HepG2 (cell line): Measurements from ENCODE around the gene GPC3. TPM values are rescaled to one million over a fixed set of nuclear protein-coding genes. Genes with fewer than 3 reads are reported as not detected.

ENCODE experiments used
- CEBPB ChIP-seq: IDR thresholded peaks from 2 replicates; pipeline ENCODE4 v1.6.1; 2011; ENCODE audit warnings: low read depth, low read length, improper control_type of control experiment, borderline replicate concordance
- DNMT1 ChIP-seq: sonication (generic); formaldehyde crosslinking; IDR thresholded peaks from 2 replicates; pipeline ENCODE4 v1.5.1; 2020; ENCODE audit warnings: mild to moderate bottlenecking, missing genetic modification reagents
- ELF3 ChIP-seq: IDR thresholded peaks from 2 replicates; pipeline ENCODE4 v1.6.1; 2016; ENCODE audit warnings: missing genetic modification reagents, missing compliant biosample characterization
- FIP1L1 ChIP-seq: fragments of 200-400 bp; formaldehyde crosslinking; IDR thresholded peaks from 2 replicates; pipeline ENCODE4 v1.6.1; 2018; ENCODE audit warnings: low read depth, mild to moderate bottlenecking, low read length, moderate library complexity, borderline replicate concordance; ENCODE audit not compliant: insufficient read depth
- KMT2A ChIP-seq: sonication (generic); formaldehyde crosslinking; IDR thresholded peaks from 2 replicates; pipeline ENCODE4 v1.4.0; 2020; ENCODE audit warnings: missing genetic modification reagents
- MED1 ChIP-seq: sonication (generic); formaldehyde crosslinking; IDR thresholded peaks from 2 replicates; pipeline ENCODE4 v1.4.0; 2020; ENCODE audit warnings: missing genetic modification reagents
- NFYC ChIP-seq: IDR thresholded peaks from 2 replicates; pipeline ENCODE4 v1.6.1; 2016; ENCODE audit warnings: missing genetic modification reagents, missing compliant biosample characterization
- PAF1 ChIP-seq: IDR thresholded peaks from 2 replicates; pipeline ENCODE4 v1.6.1; 2016; ENCODE audit warnings: missing genetic modification reagents, missing compliant biosample characterization
- PLRG1 ChIP-seq: fragments of 450-650 bp; conservative IDR thresholded peaks from 2 replicates; pipeline ENCODE4 v1.6.1; 2016
- POLR2A ChIP-seq, 2 experiments: IDR thresholded peaks; 2 replicates each; pipeline ENCODE4 v1.6.1; 2011; ENCODE audit warnings: low read depth in 2 of 2, low read length in 2 of 2, mild to moderate bottlenecking in 1 of 2, moderate library complexity in 1 of 2; ENCODE audit not compliant: insufficient read depth in 1 of 2
- RAD51 ChIP-seq: fragments of 450-650 bp; IDR thresholded peaks from 2 replicates; pipeline ENCODE4 v1.6.1; 2016; ENCODE audit warnings: borderline replicate concordance
- SMAD1 ChIP-seq: sonication (generic); formaldehyde crosslinking; IDR thresholded peaks from 2 replicates; pipeline ENCODE4 v1.4.0; 2020; ENCODE audit warnings: missing genetic modification reagents, low read depth, mild to moderate bottlenecking, borderline replicate concordance
- SOX5 ChIP-seq: IDR thresholded peaks from 2 replicates; pipeline ENCODE4 v1.6.1; 2016; ENCODE audit warnings: borderline replicate concordance
- ZNF205 ChIP-seq: IDR thresholded peaks from 2 replicates; pipeline ENCODE4 v1.6.1; 2018; ENCODE audit warnings: missing biosample characterization, missing genetic modification reagents
- ZNF207 ChIP-seq: fragments of 450-650 bp; IDR thresholded peaks from 2 replicates; pipeline ENCODE4 v1.6.1; 2016; ENCODE audit warnings: antibody characterized with exemption, borderline replicate concordance
- ZNF251 ChIP-seq: sonication (generic); formaldehyde crosslinking; IDR thresholded peaks from 2 replicates; pipeline ENCODE4 v1.9.0; 2021; ENCODE audit warnings: mild to moderate bottlenecking, missing genetic modification reagents
- ZNF333 ChIP-seq: sonication (generic); formaldehyde crosslinking; IDR thresholded peaks from 2 replicates; pipeline ENCODE4 v1.4.0; 2020; ENCODE audit warnings: mild to moderate bottlenecking, missing genetic modification reagents, borderline replicate concordance
- ZNF629 ChIP-seq: sonication (generic); formaldehyde crosslinking; conservative IDR thresholded peaks from 2 replicates; pipeline ENCODE4 v1.5.0; 2020; ENCODE audit warnings: missing genetic modification reagents
- ZNF678 ChIP-seq: sonication (generic); formaldehyde crosslinking; IDR thresholded peaks from 2 replicates; pipeline ENCODE4 v1.4.0; 2020; ENCODE audit warnings: mild to moderate bottlenecking, missing genetic modification reagents
- ZNF788 ChIP-seq: sonication (generic); formaldehyde crosslinking; IDR thresholded peaks from 2 replicates; pipeline ENCODE4 v1.5.0; 2020; ENCODE audit warnings: mild to moderate bottlenecking, missing genetic modification reagents, borderline replicate concordance
- polyA plus RNA-seq, 8 experiments: library from polyadenylated mRNA; depleted of rRNA in 3 of 8; stranded (reverse) in 7 of 8; unstranded in 1 of 8; fragments of >200 nt; fragmentation: Illumina TruSeq in 4 of 8; extraction: Trizol in 4 of 8; gene quantifications; 2 replicates each; pipeline versions ENCODE4 v1.2.1 to v1.2.3, GENCODE V29; 2011 to 2016; ENCODE audit warnings: low read depth in 4 of 8, missing spikeins in 1 of 8, mixed read lengths in 1 of 8; ENCODE audit not compliant: insufficient read depth in 1 of 8
- total RNA-seq, 5 experiments: library from RNA; depleted of rRNA; stranded (reverse); fragments of >200 nt; fragmentation: Illumina TruSeq; extraction: Trizol; gene quantifications; 2 replicates each; pipeline ENCODE4 v1.2.3, GENCODE V29; 2016; ENCODE audit warnings: low read depth in 1 of 5
- TF ChIP-seq, protein P1 (sequence below): sonication (generic); formaldehyde crosslinking; IDR thresholded peaks from 2 replicates; pipeline ENCODE4 v1.5.0; 2020; ENCODE audit warnings: mild to moderate bottlenecking, missing genetic modification reagents
- TF ChIP-seq, protein P2 (sequence below): sonication (generic); formaldehyde crosslinking; conservative IDR thresholded peaks from 2 replicates; pipeline ENCODE4 v1.4.0; 2020; ENCODE audit warnings: mild to moderate bottlenecking, missing genetic modification reagents, moderate library complexity
- TF ChIP-seq, protein P3 (sequence below): sonication (generic); formaldehyde crosslinking; IDR thresholded peaks from 2 replicates; pipeline ENCODE4 v1.8.0; 2022; ENCODE audit warnings: missing genetic modification reagents, mild to moderate bottlenecking, inconsistent platforms, borderline replicate concordance
- TF ChIP-seq, protein P4 (sequence below): IDR thresholded peaks from 2 replicates; pipeline ENCODE4 v1.6.1; 2016; ENCODE audit warnings: low read depth

GPC3 gene
- total and polyA plus RNA-seq, 2 of the 13 experiments (the other 11 are each of a cell fraction or from before 2014, with no cell fraction given) = 1,799 to 3,263 TPM

DNA sequence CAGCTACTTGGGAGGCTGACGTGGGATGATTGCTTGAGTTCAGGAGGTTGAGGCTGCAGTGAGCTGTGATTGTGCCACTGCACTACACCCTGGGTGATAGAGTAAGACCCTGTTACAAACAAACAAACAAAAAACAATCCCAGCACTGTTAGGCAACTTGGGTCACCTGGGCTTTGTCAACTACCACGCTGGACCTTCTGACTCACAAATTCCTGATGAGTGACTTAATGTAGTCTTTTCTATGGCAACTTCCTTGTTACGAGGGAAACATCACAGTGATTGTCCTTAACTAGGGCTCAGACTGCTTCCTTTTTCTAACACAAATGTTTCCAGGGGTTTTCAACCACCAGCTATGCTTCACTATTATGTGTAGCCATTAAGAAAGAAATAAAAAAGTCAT, 441.3 kb downstream of the GPC3 start (continued):
- TF ChIP-seq ZNF629 (CRISPR knock-in tag) = no peak
- TF ChIP-seq, protein P1, sequence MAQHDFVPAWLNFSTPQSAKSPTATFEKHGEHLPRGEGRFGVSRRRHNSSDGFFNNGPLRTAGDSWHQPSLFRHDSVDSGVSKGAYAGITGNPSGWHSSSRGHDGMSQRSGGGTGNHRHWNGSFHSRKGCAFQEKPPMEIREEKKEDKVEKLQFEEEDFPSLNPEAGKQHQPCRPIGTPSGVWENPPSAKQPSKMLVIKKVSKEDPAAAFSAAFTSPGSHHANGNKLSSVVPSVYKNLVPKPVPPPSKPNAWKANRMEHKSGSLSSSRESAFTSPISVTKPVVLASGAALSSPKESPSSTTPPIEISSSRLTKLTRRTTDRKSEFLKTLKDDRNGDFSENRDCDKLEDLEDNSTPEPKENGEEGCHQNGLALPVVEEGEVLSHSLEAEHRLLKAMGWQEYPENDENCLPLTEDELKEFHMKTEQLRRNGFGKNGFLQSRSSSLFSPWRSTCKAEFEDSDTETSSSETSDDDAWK (CRISPR knock-in tag) = no peak
- TF ChIP-seq, protein P2, sequence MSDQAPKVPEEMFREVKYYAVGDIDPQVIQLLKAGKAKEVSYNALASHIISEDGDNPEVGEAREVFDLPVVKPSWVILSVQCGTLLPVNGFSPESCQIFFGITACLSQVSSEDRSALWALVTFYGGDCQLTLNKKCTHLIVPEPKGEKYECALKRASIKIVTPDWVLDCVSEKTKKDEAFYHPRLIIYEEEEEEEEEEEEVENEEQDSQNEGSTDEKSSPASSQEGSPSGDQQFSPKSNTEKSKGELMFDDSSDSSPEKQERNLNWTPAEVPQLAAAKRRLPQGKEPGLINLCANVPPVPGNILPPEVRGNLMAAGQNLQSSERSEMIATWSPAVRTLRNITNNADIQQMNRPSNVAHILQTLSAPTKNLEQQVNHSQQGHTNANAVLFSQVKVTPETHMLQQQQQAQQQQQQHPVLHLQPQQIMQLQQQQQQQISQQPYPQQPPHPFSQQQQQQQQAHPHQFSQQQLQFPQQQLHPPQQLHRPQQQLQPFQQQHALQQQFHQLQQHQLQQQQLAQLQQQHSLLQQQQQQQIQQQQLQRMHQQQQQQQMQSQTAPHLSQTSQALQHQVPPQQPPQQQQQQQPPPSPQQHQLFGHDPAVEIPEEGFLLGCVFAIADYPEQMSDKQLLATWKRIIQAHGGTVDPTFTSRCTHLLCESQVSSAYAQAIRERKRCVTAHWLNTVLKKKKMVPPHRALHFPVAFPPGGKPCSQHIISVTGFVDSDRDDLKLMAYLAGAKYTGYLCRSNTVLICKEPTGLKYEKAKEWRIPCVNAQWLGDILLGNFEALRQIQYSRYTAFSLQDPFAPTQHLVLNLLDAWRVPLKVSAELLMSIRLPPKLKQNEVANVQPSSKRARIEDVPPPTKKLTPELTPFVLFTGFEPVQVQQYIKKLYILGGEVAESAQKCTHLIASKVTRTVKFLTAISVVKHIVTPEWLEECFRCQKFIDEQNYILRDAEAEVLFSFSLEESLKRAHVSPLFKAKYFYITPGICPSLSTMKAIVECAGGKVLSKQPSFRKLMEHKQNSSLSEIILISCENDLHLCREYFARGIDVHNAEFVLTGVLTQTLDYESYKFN = no peak
- TF ChIP-seq ZNF678 (CRISPR knock-in tag) = no peak
- no peak for TF ChIP-seq KMT2A
- TF ChIP-seq SOX5 (CRISPR knock-in tag) = peak; percentile 45; the same call in 1 of the 2 replicates
- TF ChIP-seq, protein P3, sequence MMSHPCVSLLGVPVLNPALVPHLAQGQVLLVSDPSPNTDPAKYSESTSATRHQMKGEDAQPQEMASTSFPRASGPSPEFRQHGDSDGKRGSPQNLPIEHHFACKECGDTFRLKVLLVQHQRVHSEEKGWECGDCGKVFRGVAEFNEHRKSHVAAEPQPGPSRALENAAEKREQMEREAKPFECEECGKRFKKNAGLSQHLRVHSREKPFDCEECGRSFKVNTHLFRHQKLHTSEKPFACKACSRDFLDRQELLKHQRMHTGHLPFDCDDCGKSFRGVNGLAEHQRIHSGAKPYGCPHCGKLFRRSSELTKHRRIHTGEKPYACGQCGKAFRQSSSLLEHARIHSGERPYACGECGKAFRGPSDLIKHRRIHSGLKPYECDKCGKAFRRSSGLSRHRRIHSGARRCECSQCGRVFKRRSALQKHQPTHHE = no peak
- no peak for TF ChIP-seq ZNF205 (CRISPR knock-in tag)
- TF ChIP-seq DNMT1 (CRISPR knock-in tag) = no peak
- TF ChIP-seq FIP1L1 = no peak
- no peak for TF ChIP-seq PLRG1
- no peak for TF ChIP-seq ZNF251 (CRISPR knock-in tag)
- TF ChIP-seq RAD51 = no peak
- TF ChIP-seq ZNF333 (CRISPR knock-in tag) = no peak
- TF ChIP-seq NFYC (CRISPR knock-in tag) = no peak
- TF ChIP-seq ZNF207 = no peak
- TF ChIP-seq, protein P4, sequence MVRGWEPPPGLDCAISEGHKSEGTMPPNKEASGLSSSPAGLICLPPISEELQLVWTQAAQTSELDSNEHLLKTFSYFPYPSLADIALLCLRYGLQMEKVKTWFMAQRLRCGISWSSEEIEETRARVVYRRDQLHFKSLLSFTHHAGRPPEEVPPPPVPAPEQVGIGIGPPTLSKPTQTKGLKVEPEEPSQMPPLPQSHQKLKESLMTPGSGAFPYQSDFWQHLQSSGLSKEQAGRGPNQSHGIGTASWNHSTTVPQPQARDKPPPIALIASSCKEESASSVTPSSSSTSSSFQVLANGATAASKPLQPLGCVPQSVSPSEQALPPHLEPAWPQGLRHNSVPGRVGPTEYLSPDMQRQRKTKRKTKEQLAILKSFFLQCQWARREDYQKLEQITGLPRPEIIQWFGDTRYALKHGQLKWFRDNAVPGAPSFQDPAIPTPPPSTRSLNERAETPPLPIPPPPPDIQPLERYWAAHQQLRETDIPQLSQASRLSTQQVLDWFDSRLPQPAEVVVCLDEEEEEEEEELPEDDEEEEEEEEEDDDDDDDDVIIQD (CRISPR knock-in tag) = no peak
- no peak for TF ChIP-seq POLR2A (IDR thresholded peaks at IDR 0.05; ENCODE audit: insufficient read depth in 1 of 2, low read depth in 2 of 2, low read length in 2 of 2)
- TF ChIP-seq ZNF788 (CRISPR knock-in tag) = no peak
- 0 out of 2 replicates have a peak, but pooled peaks have one; percentile 27 for TF ChIP-seq MED1 (CRISPR knock-in tag)
- no peak for TF ChIP-seq SMAD1 (CRISPR knock-in tag)
- peak; percentile 62; the same call in 1 of the 2 replicates for TF ChIP-seq CEBPB
- TF ChIP-seq PAF1 (CRISPR knock-in tag) = no peak
- TF ChIP-seq ELF3 = peak; percentile 96
